GM23338 (cell line): Measurements from ENCODE around the gene CHRNA4. TPM values are rescaled to one million over a fixed set of nuclear protein-coding genes. Genes with fewer than 3 reads are reported as not detected.

Experiments
- ATAC-seq: fragments of 200-7000 bp; cut with Tn5 transposase; 3 replicates; pipeline ENCODE4 v1.9.1; 2020
- DNase-seq: peaks from one replicate; pipeline ENCODE4 v3.0.0-alpha.2; 2015; ENCODE audit warnings: low spot score
- H2AFZ ChIP-seq: fragments of 200-600 bp; sonication (generic); 2 replicates; pipeline ENCODE4 v1.8.0; 2016; ENCODE audit warnings: antibody characterized with exemption, mild to moderate bottlenecking, moderate library complexity
- H3F3A ChIP-seq: fragments of 200-600 bp; sonication (generic); replicated peaks from 2 replicates; pipeline ENCODE4 v1.8.0; 2017; ENCODE audit warnings: antibody characterized with exemption, mixed run types, low read depth
- H3K27ac ChIP-seq: fragments of 200-600 bp; sonication (generic); 2 replicates; pipeline ENCODE4 v1.6.1; 2016; ENCODE audit warnings: low read depth
- H3K27me3 ChIP-seq: fragments of 200-600 bp; sonication (generic); 2 replicates; pipeline ENCODE4 v1.8.0; 2016; ENCODE audit warnings: mild to moderate bottlenecking, mixed run types, moderate library complexity; ENCODE audit not compliant: insufficient read depth
- H3K36me3 ChIP-seq: fragments of 200-600 bp; sonication (generic); 2 replicates; pipeline ENCODE4 v1.8.0; 2016; ENCODE audit warnings: mild to moderate bottlenecking; ENCODE audit not compliant: insufficient read depth
- H3K4me1 ChIP-seq: fragments of 200-600 bp; sonication (generic); 2 replicates; pipeline ENCODE4 v1.8.0; 2016; ENCODE audit warnings: mild to moderate bottlenecking, moderate library complexity; ENCODE audit not compliant: insufficient read depth
- H3K4me2 ChIP-seq: fragments of 200-600 bp; sonication (generic); 2 replicates; pipeline ENCODE4 v1.7.1; 2017; ENCODE audit warnings: mixed run types
- H3K4me3 ChIP-seq: fragments of 200-600 bp; sonication (generic); 2 replicates; pipeline ENCODE4 v1.6.1; 2016; ENCODE audit warnings: mixed run types
- H3K79me2 ChIP-seq: fragments of 200-600 bp; sonication (generic); replicated peaks from 2 replicates; pipeline ENCODE4 v1.8.0; 2017; ENCODE audit warnings: mild to moderate bottlenecking; ENCODE audit not compliant: insufficient read depth
- H3K9me2 ChIP-seq: fragments of 200-600 bp; sonication (generic); 2 replicates; pipeline ENCODE4 v1.8.0; 2017; ENCODE audit not compliant: insufficient read depth
- H4K20me1 ChIP-seq: fragments of 200-600 bp; sonication (generic); replicated peaks from 2 replicates; pipeline ENCODE4 v1.8.0; 2017; ENCODE audit warnings: mild to moderate bottlenecking; ENCODE audit not compliant: insufficient read depth
- H3K27ac Mint-ChIP-seq: 2 replicates; pipeline ENCODE4 v1.8.0; 2020; ENCODE audit warnings: inconsistent platforms, mild to moderate bottlenecking, moderate library complexity, mixed read lengths
- H3K27me3 Mint-ChIP-seq: 3 replicates; pipeline ENCODE4 v1.8.0; 2022; ENCODE audit warnings: low read depth, mild to moderate bottlenecking, moderate library complexity, mixed read lengths, inconsistent platforms; ENCODE audit not compliant: insufficient read depth, poor library complexity
- H3K36me3 Mint-ChIP-seq: 3 replicates; pipeline ENCODE4 v1.8.0; 2021; ENCODE audit warnings: low read depth, mild to moderate bottlenecking, inconsistent platforms, moderate library complexity, mixed read lengths
- H3K4me1 Mint-ChIP-seq: 3 replicates; pipeline ENCODE4 v1.8.0; 2020; ENCODE audit warnings: mild to moderate bottlenecking, inconsistent platforms, mixed read lengths
- H3K4me3 Mint-ChIP-seq: 3 replicates; pipeline ENCODE4 v1.8.0; 2021; ENCODE audit warnings: moderate library complexity, mild to moderate bottlenecking, inconsistent platforms, mixed read lengths
- H3K9me3 Mint-ChIP-seq: 3 replicates; pipeline ENCODE4 v1.8.0; 2020; ENCODE audit warnings: moderate library complexity, mild to moderate bottlenecking, inconsistent platforms, mixed read lengths
- CREB1 ChIP-seq: fragments of 250-450 bp; sonication (Bioruptor Pico); IDR thresholded peaks from 2 replicates; pipeline ENCODE4 v1.5.0; 2020; ENCODE audit warnings: low read depth, mild to moderate bottlenecking, moderate library complexity
- ETS1 ChIP-seq: IDR thresholded peaks from 2 replicates; pipeline ENCODE4 v1.6.1; 2016; ENCODE audit warnings: antibody characterized with exemption
- EZH2 ChIP-seq: fragments of 200-600 bp; sonication (generic); IDR thresholded peaks from one replicate; pipeline ENCODE4 v1.8.0; 2017; ENCODE audit warnings: antibody characterized with exemption, mild to moderate bottlenecking, low read depth; ENCODE audit not compliant: unreplicated experiment
- EZH2phosphoT487 ChIP-seq: fragments of 200-600 bp; sonication (generic); IDR thresholded peaks from one replicate; pipeline ENCODE4 v1.8.1; 2018; ENCODE audit warnings: antibody characterized with exemption; ENCODE audit not compliant: unreplicated experiment
- JUNB ChIP-seq: IDR thresholded peaks from one replicate; pipeline ENCODE4 v1.6.1; 2016; ENCODE audit warnings: antibody characterized with exemption; ENCODE audit not compliant: unreplicated experiment
- NANOG ChIP-seq: IDR thresholded peaks from 2 replicates; pipeline ENCODE4 v1.6.1; 2016; ENCODE audit warnings: antibody characterized with exemption, borderline replicate concordance
- POLR2AphosphoS5 ChIP-seq: IDR thresholded peaks from 2 replicates; pipeline ENCODE4 v1.6.1; 2016; ENCODE audit warnings: antibody characterized with exemption, low read depth
- STAT1 ChIP-seq: IDR thresholded peaks from one replicate; pipeline ENCODE4 v1.6.1; 2016; ENCODE audit warnings: antibody characterized with exemption; ENCODE audit not compliant: unreplicated experiment
- ZNF114 ChIP-seq: fragments of 250-450 bp; sonication (Bioruptor Pico); IDR thresholded peaks from 2 replicates; pipeline ENCODE4 v1.5.0; 2020; ENCODE audit warnings: mild to moderate bottlenecking, moderate library complexity
- ZNF331 ChIP-seq: fragments of 250-450 bp; sonication (Bioruptor Pico); IDR thresholded peaks from 2 replicates; pipeline ENCODE4 v1.5.0; 2020; ENCODE audit warnings: low read depth, mild to moderate bottlenecking, moderate library complexity
- polyA plus RNA-seq: library from polyadenylated mRNA; unstranded; fragments of >200 nt; fragmentation: Nextera tagmentation; extraction: Ambion mirVana; gene quantifications from 2 replicates; pipeline ENCODE4 v1.2.1, GENCODE V29; 2016
- total RNA-seq: library from RNA; depleted of rRNA; stranded (reverse); fragments of >200 nt; shearing (Covaris generic); gene quantifications from 2 replicates; pipeline ENCODE4 v1.2.3, GENCODE V29; 2014
- TF ChIP-seq, protein P1 (sequence below): fragments of 250-450 bp; sonication (Bioruptor Pico); IDR thresholded peaks from 2 replicates; pipeline ENCODE4 v1.5.0; 2020; ENCODE audit warnings: mild to moderate bottlenecking, moderate library complexity
- TF ChIP-seq, protein P2 (sequence below), 2 experiments: fragments of 200-600 bp in 1 of 2; sonication (generic) in 1 of 2; conservative IDR thresholded peaks; 2 replicates each; pipeline versions ENCODE4 v1.5.1 to v1.6.1; 2016 to 2017; ENCODE audit warnings: antibody characterized with exemption in 2 of 2, low read depth in 2 of 2, mild to moderate bottlenecking in 2 of 2, moderate library complexity in 1 of 2
- TF ChIP-seq, protein P3 (sequence below): IDR thresholded peaks from one replicate; pipeline ENCODE4 v1.6.1; 2018; ENCODE audit warnings: antibody characterized with exemption; ENCODE audit not compliant: unreplicated experiment

Gene CHRNA4
- total and polyA plus RNA-seq, 2 experiments from 2014 or later, result 2.7 to 3.9 TPM

GRCh38 chr20:63394069-63394919 lies 33.1 kb upstream of the CHRNA4 start:
- no peaks in the 10 kb centered on the region for H3K9me2 ChIP-seq
- H3K36me3 Mint-ChIP-seq, result peaks cover 19% of the 10 kb centered on the region
- H3K79me2 ChIP-seq, result no peaks in the 10 kb centered on the region
- H3K4me3 ChIP-seq, result peak overlapping the region; percentile 17; the same call in 1 of the 2 replicates
- peaks cover 40% of the 10 kb centered on the region for H3K9me3 Mint-ChIP-seq
- H3K27me3 Mint-ChIP-seq, result peaks cover 12% of the 10 kb centered on the region
- H3K4me3 Mint-ChIP-seq, result peak overlapping the region; percentile 54
- H3K4me2 ChIP-seq, result peak overlapping the region; percentile 60
- TF ChIP-seq ZNF114 (CRISPR knock-in tag) (no peak), JUNB (no peak), EZH2 (no peak), STAT1 (no peak), ZNF331 (CRISPR knock-in tag) (no peak), EZH2phosphoT487 (no peak), POLR2AphosphoS5 (no peak), CREB1 (CRISPR knock-in tag) (no peak), NANOG (no peak), ETS1 (no peak)
- TF ChIP-seq, protein P1, sequence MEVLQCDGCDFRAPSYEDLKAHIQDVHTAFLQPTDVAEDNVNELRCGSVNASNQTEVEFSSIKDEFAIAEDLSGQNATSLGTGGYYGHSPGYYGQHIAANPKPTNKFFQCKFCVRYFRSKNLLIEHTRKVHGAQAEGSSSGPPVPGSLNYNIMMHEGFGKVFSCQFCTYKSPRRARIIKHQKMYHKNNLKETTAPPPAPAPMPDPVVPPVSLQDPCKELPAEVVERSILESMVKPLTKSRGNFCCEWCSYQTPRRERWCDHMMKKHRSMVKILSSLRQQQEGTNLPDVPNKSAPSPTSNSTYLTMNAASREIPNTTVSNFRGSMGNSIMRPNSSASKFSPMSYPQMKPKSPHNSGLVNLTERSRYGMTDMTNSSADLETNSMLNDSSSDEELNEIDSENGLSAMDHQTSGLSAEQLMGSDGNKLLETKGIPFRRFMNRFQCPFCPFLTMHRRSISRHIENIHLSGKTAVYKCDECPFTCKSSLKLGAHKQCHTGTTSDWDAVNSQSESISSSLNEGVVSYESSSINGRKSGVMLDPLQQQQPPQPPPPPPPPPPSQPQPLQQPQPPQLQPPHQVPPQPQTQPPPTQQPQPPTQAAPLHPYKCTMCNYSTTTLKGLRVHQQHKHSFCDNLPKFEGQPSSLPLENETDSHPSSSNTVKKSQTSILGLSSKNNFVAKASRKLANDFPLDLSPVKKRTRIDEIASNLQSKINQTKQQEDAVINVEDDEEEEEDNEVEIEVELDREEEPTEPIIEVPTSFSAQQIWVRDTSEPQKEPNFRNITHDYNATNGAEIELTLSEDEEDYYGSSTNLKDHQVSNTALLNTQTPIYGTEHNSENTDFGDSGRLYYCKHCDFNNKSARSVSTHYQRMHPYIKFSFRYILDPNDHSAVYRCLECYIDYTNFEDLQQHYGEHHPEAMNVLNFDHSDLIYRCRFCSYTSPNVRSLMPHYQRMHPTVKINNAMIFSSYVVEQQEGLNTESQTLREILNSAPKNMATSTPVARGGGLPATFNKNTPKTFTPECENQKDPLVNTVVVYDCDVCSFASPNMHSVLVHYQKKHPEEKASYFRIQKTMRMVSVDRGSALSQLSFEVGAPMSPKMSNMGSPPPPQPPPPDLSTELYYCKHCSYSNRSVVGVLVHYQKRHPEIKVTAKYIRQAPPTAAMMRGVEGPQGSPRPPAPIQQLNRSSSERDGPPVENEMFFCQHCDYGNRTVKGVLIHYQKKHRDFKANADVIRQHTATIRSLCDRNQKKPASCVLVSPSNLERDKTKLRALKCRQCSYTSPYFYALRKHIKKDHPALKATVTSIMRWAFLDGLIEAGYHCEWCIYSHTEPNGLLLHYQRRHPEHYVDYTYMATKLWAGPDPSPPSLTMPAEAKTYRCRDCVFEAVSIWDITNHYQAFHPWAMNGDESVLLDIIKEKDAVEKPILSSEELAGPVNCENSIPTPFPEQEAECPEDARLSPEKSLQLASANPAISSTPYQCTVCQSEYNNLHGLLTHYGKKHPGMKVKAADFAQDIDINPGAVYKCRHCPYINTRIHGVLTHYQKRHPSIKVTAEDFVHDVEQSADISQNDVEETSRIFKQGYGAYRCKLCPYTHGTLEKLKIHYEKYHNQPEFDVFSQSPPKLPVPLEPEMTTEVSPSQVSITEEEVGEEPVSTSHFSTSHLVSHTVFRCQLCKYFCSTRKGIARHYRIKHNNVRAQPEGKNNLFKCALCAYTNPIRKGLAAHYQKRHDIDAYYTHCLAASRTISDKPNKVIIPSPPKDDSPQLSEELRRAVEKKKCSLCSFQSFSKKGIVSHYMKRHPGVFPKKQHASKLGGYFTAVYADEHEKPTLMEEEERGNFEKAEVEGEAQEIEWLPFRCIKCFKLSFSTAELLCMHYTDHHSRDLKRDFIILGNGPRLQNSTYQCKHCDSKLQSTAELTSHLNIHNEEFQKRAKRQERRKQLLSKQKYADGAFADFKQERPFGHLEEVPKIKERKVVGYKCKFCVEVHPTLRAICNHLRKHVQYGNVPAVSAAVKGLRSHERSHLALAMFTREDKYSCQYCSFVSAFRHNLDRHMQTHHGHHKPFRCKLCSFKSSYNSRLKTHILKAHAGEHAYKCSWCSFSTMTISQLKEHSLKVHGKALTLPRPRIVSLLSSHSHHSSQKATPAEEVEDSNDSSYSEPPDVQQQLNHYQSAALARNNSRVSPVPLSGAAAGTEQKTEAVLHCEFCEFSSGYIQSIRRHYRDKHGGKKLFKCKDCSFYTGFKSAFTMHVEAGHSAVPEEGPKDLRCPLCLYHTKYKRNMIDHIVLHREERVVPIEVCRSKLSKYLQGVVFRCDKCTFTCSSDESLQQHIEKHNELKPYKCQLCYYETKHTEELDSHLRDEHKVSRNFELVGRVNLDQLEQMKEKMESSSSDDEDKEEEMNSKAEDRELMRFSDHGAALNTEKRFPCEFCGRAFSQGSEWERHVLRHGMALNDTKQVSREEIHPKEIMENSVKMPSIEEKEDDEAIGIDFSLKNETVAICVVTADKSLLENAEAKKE, result no peak
- TF ChIP-seq, protein P2, sequence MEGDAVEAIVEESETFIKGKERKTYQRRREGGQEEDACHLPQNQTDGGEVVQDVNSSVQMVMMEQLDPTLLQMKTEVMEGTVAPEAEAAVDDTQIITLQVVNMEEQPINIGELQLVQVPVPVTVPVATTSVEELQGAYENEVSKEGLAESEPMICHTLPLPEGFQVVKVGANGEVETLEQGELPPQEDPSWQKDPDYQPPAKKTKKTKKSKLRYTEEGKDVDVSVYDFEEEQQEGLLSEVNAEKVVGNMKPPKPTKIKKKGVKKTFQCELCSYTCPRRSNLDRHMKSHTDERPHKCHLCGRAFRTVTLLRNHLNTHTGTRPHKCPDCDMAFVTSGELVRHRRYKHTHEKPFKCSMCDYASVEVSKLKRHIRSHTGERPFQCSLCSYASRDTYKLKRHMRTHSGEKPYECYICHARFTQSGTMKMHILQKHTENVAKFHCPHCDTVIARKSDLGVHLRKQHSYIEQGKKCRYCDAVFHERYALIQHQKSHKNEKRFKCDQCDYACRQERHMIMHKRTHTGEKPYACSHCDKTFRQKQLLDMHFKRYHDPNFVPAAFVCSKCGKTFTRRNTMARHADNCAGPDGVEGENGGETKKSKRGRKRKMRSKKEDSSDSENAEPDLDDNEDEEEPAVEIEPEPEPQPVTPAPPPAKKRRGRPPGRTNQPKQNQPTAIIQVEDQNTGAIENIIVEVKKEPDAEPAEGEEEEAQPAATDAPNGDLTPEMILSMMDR (conservative IDR thresholded peaks at IDR 0.05; ENCODE audit: low read depth in 2 of 2), result no peak
- TF ChIP-seq, protein P3, sequence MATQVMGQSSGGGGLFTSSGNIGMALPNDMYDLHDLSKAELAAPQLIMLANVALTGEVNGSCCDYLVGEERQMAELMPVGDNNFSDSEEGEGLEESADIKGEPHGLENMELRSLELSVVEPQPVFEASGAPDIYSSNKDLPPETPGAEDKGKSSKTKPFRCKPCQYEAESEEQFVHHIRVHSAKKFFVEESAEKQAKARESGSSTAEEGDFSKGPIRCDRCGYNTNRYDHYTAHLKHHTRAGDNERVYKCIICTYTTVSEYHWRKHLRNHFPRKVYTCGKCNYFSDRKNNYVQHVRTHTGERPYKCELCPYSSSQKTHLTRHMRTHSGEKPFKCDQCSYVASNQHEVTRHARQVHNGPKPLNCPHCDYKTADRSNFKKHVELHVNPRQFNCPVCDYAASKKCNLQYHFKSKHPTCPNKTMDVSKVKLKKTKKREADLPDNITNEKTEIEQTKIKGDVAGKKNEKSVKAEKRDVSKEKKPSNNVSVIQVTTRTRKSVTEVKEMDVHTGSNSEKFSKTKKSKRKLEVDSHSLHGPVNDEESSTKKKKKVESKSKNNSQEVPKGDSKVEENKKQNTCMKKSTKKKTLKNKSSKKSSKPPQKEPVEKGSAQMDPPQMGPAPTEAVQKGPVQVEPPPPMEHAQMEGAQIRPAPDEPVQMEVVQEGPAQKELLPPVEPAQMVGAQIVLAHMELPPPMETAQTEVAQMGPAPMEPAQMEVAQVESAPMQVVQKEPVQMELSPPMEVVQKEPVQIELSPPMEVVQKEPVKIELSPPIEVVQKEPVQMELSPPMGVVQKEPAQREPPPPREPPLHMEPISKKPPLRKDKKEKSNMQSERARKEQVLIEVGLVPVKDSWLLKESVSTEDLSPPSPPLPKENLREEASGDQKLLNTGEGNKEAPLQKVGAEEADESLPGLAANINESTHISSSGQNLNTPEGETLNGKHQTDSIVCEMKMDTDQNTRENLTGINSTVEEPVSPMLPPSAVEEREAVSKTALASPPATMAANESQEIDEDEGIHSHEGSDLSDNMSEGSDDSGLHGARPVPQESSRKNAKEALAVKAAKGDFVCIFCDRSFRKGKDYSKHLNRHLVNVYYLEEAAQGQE, result no peak
- H3K4me1 Mint-ChIP-seq, result peaks cover 23% of the 10 kb centered on the region
- ATAC-seq (peak; percentile 81), DNase-seq (peak; percentile 84)
- peaks cover 17% of the 10 kb centered on the region for H3K4me1 ChIP-seq
- peak overlapping the region; percentile 75; the same call in 1 of the 2 replicates for H3K27ac ChIP-seq
- no peaks in the 10 kb centered on the region for H3K27me3 ChIP-seq
- H3K36me3 ChIP-seq, result no peaks in the 10 kb centered on the region
- H2AFZ ChIP-seq, result peak overlapping the region; percentile 76
- H3F3A ChIP-seq, result peaks cover 6% of the 10 kb centered on the region; the same call in 1 of the 2 replicates
- H3K27ac Mint-ChIP-seq, result peak overlapping the region; percentile 91
- H4K20me1 ChIP-seq, result no peaks in the 10 kb centered on the region
